Fibroblast of skin of right biceps (primary cell): ENCODE results near the gene LIAS.
A peak's percentile ranks its signal among the peaks of the same experiment; 100 is the strongest.
"Not testable (repeated sequence)": the region's sequence is repeated elsewhere in the genome, so short reads cannot be mapped to it uniquely, and the experiment has no call there.

Source experiments
- DNase-seq: peaks from one replicate; pipeline ENCODE4 v3.0.0-alpha.2; 2013

Gene LIAS

DNA sequence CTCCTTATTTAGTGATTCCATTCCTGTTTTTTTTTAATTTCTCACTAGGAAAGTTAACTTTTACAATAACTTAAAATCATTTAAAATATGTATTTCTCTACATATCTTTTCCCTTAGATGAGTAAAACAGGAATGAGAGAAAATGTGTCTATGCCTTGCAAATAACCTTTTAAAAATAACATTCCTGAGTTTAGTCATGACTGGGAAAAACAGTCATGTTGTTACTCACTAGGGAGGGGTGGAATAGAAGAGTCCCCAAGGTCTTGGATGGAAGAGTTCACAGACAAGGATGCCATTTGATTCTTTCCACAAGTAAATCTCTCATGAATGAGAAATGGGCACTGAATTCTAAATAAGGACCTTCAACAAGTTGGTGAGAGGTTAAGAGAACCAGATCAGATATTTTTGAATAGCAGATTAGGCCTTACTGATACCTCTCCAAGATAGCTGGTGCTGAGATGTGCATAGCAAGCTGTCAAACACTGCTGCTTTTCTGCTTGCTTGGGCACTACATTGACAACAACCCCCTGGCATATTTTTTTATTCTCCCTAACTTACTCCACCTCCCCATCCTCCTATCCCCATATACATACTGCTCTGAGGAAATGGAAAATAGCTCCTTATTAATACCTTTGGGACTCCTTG is 43.3 kb downstream of the LIAS start:
- DNase-seq = peak; percentile 92

GRCh38 chr4:39502664-39503035 is 43.8 kb downstream of the LIAS start:
- DNase-seq = peak; percentile 54

DNA sequence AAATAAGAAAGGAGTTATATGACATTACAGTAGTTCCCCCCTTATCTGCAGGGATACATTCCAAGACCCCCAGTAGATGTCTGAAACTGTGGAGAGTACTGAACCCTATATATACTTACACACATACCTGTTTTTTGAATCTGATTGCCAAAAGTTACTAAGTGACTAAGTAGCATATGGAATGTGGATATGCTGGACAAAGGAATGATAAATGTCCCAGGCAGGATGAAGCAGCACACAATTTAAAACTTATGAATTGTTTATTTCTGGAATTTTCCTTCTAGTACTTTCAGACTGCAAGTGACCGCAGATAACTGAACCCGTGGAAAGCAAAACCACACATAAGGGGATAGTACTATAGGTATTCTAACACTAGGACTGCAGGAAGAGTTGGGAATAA is 45.7 kb downstream of the LIAS start:
- DNase-seq = no peak

DNA sequence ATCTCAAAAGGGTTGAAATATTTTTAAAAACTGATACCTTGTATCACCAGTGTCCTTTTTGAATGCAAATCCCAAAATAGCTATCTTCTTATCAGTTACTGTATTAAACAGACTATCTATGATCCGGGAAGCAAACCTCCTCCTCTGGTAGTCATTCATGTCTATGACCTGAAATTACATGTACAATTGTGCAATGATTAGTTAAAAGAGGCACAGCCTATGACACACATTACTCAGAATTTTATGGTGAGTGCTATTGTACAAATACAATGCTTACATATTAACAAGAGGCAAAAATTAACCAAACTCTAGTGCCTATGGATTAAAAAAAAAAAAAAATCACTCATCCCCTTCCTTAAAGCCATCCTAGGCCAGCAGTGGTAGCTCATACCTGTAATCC is 46.7 kb downstream of the LIAS start:
- no peak for DNase-seq

GRCh38 chr4:39510348-39510929 is 51.6 kb downstream of the LIAS start:
- no peak for DNase-seq

DNA sequence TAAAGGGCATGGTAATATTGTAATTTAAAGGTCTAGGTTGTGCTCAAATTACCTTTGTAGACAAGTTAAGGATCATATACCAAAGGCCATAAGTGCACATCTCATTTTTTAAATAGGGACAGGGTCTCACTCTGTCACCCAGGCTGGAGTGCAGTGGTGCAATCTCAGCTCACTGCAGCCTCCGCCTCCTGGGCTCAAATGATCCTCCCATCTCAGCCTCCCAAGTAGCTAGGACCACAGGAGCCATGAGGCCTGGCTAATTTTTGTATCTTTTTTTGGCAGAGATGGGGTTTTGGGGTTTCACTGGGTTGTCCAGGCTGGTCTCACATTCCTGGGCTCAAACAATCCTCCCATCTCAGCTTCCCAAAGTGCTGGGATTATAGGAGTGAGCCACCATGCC is 55.4 kb downstream of the LIAS start:
- not testable (repeated sequence) for DNase-seq

DNA sequence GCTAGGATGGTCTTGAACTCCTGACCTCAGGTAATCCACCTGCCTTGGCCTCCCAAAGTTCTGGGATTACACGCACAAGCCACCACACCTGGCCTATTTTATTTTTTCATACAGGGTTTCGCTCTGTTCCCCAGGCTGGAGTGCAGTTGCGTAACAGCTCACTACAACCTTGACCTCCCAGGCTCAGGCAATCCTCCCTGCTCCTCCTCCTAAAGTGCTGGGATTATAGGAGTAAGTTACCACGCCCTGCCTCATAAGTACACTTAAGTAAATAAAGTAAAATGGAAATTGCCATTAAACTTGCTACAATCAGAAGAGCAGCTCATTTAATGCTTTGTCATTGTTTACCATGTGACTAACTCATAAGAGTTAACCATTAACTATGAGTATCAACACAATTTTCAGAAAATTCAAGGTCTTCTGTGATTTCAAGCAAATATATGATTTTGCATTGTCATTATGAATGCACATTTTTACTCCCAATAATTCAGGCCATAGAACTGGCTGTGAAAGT is 56.1 kb downstream of the LIAS start:
- no peak for DNase-seq

DNA sequence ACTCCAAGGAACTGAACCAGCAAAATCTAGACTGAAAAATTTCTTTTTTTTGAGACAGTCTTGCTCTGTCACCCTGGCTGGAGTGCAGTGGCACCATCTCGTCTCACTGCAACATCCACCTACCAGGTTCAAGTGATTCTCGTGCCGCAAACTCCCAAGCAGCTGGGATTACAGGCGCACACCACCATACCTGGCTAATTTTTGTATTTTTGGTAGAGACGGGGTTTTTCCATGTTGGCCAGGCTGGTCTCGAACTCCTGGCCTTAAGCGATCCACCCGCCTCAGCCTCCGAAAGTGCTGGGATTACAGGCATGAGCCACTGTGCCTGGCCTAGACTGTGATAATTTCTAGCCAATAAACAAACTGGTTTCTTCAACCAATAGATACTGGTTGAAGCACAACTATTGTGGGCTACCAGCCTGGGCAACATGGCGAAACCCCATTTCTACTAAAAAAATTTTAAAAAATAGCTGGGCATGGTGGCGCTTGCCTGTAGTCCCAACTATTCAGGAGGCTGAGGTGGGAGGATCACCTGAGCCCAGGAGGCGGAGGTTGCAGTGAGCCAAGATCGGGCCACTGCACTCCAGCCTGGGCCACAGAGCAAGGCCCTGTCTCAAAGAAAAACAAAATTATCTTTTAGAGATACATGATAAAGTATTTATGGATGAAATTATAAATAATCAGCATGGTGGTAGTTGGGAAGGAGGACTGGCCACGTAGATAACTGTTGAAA is 57.0 kb downstream of the LIAS start:
- DNase-seq = not testable (repeated sequence)

- no peak for DNase-seq
Observed at GRCh38 chr4:39516407-39516966, 57.6 kb downstream of the LIAS start.

GRCh38 chr4:39518484-39518883 is 59.6 kb downstream of the LIAS start:
- DNase-seq = no peak

- DNase-seq = peak; percentile 82
Observed at GRCh38 chr4:39521253-39521919, 62.5 kb downstream of the LIAS start.

DNA sequence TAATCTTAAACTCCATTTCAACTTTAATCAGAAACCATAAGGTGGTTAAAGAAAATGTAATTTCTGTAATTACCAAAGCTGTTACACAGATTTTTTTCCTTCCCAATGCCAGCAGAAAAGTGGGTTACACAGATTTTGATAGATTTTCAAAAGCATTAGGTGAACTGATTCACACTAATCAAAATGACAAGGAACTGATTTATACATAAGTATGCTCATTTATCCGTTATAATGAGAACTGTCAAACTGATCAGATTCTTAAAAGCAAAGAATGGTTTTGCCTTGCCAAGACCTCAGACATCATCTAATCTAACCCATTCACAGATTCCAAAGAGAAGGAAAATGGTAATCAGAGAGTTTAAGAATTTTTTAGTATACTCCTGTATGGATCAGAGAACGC is 63.2 kb downstream of the LIAS start:
- DNase-seq = no peak

DNA sequence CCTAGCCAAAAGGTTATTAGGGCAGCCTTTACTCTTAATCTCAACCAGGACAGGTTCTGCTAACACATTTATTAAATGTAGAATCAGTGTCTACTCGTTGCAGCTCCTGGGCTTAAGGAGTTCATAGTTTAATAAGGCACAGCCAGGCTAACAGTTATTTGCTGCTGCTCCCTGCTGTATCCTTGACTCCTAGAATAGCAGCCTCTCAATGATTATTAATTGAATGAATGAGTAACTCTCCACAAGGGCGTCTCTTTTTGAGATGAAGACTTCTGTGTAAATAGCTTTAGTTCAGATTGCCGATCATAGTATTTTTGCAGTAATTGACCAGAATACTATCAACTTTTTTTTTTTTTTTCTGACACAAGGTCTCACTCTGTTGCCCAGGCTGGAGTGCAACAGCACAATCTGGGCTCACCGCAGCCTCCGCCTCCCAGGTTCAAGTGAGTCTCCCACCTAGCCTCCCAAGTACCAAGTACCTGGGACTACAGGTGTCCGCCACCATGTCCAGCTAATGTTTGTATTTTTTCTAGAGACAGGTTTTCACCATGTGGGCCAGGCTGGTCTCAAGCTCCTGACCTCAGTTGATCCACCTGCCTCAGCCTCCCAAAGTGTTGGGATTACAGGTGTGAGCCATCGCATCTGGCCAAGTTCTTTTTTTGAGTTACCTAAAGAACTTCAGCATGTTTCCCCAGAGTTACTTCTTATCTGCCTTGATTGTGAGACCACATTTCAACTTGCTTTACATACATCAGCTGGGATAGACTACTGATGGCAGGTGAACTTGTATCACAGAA is 65.5 kb downstream of the LIAS start:
- DNase-seq = peak; percentile 14

GRCh38 chr4:39525822-39526690 is 67.2 kb downstream of the LIAS start:
- DNase-seq = no peak

DNA sequence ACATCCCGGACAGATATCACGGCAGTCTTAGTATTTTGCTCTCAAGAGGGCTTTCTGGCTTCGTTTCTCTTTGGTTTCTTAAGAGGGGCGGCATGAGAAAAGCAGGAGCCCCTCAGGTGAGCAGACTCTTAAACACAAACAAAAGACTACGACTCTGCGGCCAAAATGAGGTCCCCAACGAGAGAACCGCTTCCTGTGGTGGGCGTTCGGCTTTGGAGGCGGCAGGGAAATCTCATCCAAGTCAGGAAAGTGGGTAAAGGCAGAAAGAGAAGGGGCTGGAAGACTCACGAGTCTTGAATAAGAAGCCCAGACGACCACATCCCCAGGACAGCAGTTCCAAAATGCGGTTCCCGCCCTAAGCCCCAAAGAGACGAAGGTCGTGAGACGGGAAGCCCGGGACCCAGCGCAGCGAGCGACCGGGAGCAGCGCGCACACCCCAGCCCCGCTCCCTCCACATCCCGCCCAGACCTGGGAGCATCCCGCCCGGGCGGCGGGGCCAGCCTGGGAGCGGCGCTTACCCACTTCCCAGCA is 68.0 kb downstream of the LIAS start:
- DNase-seq = no peak

GRCh38 chr4:39527296-39528060 is 68.6 kb downstream of the LIAS start, which contains the start of gene UGDH:
UGDH (minus strand) TSS chr4:39527439; CDS start chr4:39521512, 5,927 bp downstream.
- peak; percentile 99 for DNase-seq

GRCh38 chr4:39528061-39528465 is 69.2 kb downstream of the LIAS start:
- DNase-seq = no peak
